ENCODE data around the gene NR5A2.

NR5A2 gene

DNA sequence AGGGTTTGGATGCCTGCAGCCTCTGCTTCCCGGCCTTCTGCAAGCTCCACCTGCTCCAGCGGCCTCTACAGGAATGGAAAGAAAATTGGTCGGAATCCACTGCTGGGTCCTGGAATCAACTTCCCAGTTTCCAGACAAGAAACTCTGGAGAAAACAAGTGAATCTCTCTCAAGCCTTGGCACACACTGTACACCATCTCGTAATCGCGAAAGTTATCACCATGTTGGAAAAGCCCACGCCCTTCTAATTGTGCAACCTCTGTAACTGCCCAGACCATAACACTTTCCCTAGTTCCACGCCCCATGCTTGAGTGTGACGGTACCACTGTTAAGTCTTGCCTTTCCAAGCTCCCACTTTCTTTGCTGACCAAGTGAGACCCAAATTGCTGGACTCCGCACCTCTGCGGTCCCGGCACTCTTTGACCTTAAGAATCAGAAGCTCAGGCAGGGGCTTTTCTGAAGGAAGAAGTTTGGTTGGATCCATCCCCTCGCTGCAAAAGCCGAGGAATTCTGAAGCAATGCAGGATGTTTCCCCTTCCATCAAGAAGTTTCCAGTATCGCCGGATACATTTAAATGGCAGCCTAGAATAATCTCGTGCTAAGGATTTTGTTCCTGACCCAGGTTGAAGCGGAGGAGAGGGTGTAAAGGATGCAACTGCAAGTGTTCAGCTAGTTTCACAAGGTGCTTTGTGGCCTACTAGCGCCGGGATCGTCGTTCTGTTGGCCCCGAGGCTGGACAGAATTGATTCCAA lies 6.2 kb downstream of the NR5A2 start:
- DNase-seq (ENCODE audit: low read depth) = no peak
- TF ChIP-seq, protein P1, sequence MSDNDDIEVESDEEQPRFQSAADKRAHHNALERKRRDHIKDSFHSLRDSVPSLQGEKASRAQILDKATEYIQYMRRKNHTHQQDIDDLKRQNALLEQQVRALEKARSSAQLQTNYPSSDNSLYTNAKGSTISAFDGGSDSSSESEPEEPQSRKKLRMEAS (IDR thresholded peaks at IDR 0.05; ENCODE audit: low read depth, low read length) = no peak
- no peak for TF ChIP-seq POLR2A (IDR thresholded peaks at IDR 0.05; ENCODE audit: extremely low read depth, insufficient read length)
- TF ChIP-seq MYC (IDR thresholded peaks at IDR 0.05; ENCODE audit: low read depth, low read length) = no peak
- TF ChIP-seq, protein P2, sequence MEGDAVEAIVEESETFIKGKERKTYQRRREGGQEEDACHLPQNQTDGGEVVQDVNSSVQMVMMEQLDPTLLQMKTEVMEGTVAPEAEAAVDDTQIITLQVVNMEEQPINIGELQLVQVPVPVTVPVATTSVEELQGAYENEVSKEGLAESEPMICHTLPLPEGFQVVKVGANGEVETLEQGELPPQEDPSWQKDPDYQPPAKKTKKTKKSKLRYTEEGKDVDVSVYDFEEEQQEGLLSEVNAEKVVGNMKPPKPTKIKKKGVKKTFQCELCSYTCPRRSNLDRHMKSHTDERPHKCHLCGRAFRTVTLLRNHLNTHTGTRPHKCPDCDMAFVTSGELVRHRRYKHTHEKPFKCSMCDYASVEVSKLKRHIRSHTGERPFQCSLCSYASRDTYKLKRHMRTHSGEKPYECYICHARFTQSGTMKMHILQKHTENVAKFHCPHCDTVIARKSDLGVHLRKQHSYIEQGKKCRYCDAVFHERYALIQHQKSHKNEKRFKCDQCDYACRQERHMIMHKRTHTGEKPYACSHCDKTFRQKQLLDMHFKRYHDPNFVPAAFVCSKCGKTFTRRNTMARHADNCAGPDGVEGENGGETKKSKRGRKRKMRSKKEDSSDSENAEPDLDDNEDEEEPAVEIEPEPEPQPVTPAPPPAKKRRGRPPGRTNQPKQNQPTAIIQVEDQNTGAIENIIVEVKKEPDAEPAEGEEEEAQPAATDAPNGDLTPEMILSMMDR (IDR thresholded peaks at IDR 0.05; ENCODE audit: low read depth, low read length) = no peak

DNA sequence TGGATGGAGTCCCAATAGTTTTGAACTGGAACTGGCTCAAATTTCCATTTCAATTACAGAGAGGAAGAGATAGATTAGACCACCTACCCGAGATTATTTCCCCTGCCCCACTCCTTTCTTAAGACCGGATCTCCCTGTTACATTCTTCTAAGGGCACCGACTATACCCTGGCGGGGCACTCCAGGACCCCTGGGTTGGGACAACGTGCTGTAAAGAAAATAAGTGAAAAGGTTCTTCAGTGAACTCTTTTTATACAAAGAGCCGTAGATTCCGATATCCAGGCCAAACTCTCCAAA lies 6.7 kb downstream of the NR5A2 start:
- H3K4me3 ChIP-seq (ENCODE audit: low read depth, low read length) = no peak overlapping the region

More for the DNA sequence above, 6.2 kb downstream of the NR5A2 start:
- H3K4me3 ChIP-seq (ENCODE audit: low read depth, low read length) = no peak overlapping the region

DNA sequence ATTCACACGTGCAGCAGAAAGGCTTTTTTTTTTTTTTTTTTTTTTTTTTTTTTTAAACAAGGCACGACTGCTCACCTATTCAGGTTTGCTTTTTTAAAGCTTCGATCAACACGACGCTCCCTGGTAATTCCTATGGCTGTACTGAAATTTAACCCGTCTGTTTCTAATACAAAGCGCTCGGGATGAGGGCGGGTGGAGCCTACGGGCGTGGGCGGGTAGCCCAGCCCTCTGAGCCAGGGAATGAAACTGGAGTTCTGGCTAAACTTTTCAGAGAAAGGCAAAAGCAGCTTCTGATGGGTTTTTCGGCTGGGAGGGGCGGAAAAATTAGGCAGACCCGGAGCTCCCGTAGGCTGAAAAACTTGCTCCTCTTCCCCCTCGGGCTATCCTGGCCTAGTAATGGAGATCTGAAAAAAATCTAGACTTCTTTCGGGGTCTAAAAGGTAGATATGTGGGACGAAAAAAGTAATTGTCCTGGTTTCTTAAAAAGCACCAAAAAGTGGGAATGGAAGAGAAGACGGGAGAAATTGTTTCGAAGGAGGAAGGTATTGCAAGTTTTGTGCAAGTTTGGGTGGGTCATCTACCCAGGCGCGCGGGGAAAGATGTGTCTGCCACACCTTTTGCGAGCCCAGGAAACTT lies 7.4 kb downstream of the NR5A2 start:
- DNase-seq (ENCODE audit: low read depth) = no peak
- TF ChIP-seq MYC (IDR thresholded peaks at IDR 0.05; ENCODE audit: low read depth, low read length) (no peak), POLR2A (IDR thresholded peaks at IDR 0.05; ENCODE audit: extremely low read depth, insufficient read length) (no peak)
- TF ChIP-seq, protein P1 (IDR thresholded peaks at IDR 0.05; ENCODE audit: low read depth, low read length) = no peak
- TF ChIP-seq, protein P2 (IDR thresholded peaks at IDR 0.05; ENCODE audit: low read depth, low read length) = no peak
- no peak overlapping the region for H3K4me3 ChIP-seq (ENCODE audit: low read depth, low read length)

More for the DNA sequence above, 6.7 kb downstream of the NR5A2 start:
- DNase-seq (ENCODE audit: low read depth) = no peak
- TF ChIP-seq, protein P2 (IDR thresholded peaks at IDR 0.05; ENCODE audit: low read depth, low read length) = no peak
- TF ChIP-seq, protein P1 (IDR thresholded peaks at IDR 0.05; ENCODE audit: low read depth, low read length) = no peak
- TF ChIP-seq MYC (IDR thresholded peaks at IDR 0.05; ENCODE audit: low read depth, low read length) (no peak), POLR2A (IDR thresholded peaks at IDR 0.05; ENCODE audit: extremely low read depth, insufficient read length) (no peak)

DNA sequence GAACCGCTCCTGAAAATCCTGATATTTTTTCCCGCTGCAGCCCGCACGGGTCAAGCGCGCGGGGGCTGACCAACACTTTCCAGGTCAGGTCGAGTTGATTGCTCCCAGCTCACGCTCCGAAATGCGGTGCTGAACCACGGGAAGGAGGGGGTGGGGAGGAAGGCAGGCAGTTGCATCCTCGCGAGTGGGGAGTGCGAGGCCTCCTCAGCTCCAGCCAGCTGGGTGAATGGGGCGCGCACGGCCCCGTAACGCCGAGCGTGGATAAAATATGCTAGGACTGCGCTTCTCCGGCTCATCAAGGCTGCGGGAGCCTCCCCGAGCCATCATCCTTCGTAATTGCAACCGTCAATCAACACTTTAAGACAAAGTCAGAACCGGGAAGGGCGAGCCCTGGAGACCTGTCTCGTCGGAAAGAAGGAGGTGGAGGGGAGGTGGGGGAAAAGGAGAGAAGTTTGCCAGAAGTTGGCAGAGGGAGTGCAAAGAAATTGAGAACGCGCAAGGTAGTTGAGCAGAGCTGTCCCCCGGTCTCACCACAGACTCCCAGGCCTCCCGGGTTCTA lies 8.0 kb downstream of the NR5A2 start:
- DNase-seq (ENCODE audit: low read depth) = no peak
- TF ChIP-seq, protein P1 (IDR thresholded peaks at IDR 0.05; ENCODE audit: low read depth, low read length) = no peak
- no peak for TF ChIP-seq POLR2A (IDR thresholded peaks at IDR 0.05; ENCODE audit: extremely low read depth, insufficient read length)
- no peak for TF ChIP-seq MYC (IDR thresholded peaks at IDR 0.05; ENCODE audit: low read depth, low read length)
- TF ChIP-seq, protein P2 (IDR thresholded peaks at IDR 0.05; ENCODE audit: low read depth, low read length) = no peak
- no peak overlapping the region for H3K4me3 ChIP-seq (ENCODE audit: low read depth, low read length)

DNA sequence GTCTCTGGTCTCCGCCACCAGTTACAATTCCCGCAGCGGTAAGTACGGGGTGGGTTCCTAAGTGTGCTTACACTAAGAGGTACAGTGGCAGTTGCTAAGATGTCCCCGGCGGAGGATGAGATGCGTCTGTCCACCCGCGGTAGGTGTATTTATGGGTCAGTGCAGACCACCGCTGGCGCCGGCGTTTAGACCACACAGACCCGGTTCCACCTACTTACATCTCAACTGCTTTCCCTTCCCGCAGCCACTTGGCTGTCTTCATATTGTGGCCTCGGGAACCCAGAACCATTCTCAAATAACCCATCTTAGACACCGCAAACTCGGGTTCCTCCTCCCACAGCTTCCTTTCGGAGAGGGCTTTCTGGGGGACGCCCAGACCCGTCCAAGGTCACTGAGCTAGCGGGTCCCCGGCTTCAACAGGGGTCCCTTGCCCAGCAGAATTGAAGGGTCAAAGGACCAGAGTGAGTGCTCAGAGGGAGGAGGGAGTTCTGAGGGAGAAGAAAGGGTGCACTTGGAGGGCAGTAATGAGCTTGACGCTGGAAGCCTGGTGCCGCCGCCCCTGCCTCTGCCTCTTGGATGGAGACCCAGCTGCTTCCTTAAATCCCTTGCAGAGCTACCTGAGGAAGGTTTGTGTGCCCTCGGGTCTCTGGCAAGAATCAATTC lies 8.6 kb downstream of the NR5A2 start:
- DNase-seq (ENCODE audit: low read depth) = no peak
- H3K4me3 ChIP-seq (ENCODE audit: low read depth, low read length) = no peak overlapping the region
- TF ChIP-seq POLR2A (IDR thresholded peaks at IDR 0.05; ENCODE audit: extremely low read depth, insufficient read length) (no peak), MYC (IDR thresholded peaks at IDR 0.05; ENCODE audit: low read depth, low read length) (no peak)
- TF ChIP-seq, protein P1 (IDR thresholded peaks at IDR 0.05; ENCODE audit: low read depth, low read length) = no peak
- TF ChIP-seq, protein P2 (IDR thresholded peaks at IDR 0.05; ENCODE audit: low read depth, low read length) = no peak

Measured in NB4 (cell line).